ENCODE measurements around the gene LAIR2.
A peak's percentile ranks its signal among the peaks of the same experiment; 100 is the strongest.

Gene LAIR2

GRCh38 chr19:54517483-54517882 is 14.9 kb downstream of the LAIR2 start:
- DNase-seq: peak; percentile 44 to 52 (median 47)
- Mint-ChIP-seq H3K4me3 (no peak overlapping the region), H3K27me3 (peaks cover 53 to 77% of the 10 kb centered on the region in 2 donors)

DNA sequence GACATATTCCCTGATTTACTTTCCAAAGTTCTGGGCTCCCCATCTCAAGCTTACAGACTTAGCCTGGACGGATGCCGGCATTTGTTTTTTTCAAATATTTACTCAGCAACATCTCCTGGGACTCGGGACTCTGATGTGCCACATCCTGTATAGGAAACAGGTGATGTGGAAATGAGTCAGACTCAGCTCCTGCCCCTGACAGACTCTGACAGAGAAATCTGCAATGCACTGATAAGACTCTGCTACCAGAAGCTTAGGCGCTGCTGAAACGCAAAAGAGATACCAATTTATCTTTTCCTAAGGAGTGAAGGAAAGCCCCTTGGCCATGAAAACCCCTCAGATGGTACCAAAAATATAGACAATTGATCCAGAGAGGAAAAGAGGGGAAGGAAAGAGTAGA is 16.2 kb downstream of the LAIR2 start:
- Mint-ChIP-seq H3K27me3 (peaks cover 43 to 75% of the 10 kb centered on the region in 2 donors), H3K27ac (no peak overlapping the region), H3K4me1 (ENCODE audit: low read depth in 2 of 2) (peaks cover 27 to 37% of the 10 kb centered on the region in 2 donors), H3K36me3 (ENCODE audit: insufficient read depth) (no peaks in the 10 kb centered on the region), H3K9me3 (peaks cover 0 to 6% of the 10 kb centered on the region in 2 donors), H3K4me3 (peak overlapping the region in 1 of 2 donors; percentile 50)
- no peak for DNase-seq
- peak; percentile 43 for ATAC-seq (replicated peaks)

More at GRCh38 chr19:54517483-54517882, 14.9 kb downstream of the LAIR2 start:
- Mint-ChIP-seq H3K4me1 (ENCODE audit: low read depth in 2 of 2) (peaks cover 21 to 28% of the 10 kb centered on the region in 2 donors), H3K36me3 (ENCODE audit: insufficient read depth) (peaks cover 2% of the 10 kb centered on the region), H3K27ac (no peak overlapping the region), H3K9me3 (peaks cover 0 to 6% of the 10 kb centered on the region in 2 donors)
- ATAC-seq (replicated peaks): peak; percentile 64

GRCh38 chr19:54521022-54521859 is 18.6 kb downstream of the LAIR2 start:
- no peak overlapping the region for H3K27ac Mint-ChIP-seq
- no peak for DNase-seq
- peak overlapping the region; percentile 28 to 58 for H3K4me3 Mint-ChIP-seq
- H3K36me3 Mint-ChIP-seq (ENCODE audit: insufficient read depth): no peaks in the 10 kb centered on the region
- peaks cover 0 to 2% of the 10 kb centered on the region in 2 donors for H3K9me3 Mint-ChIP-seq
- no peak for ATAC-seq (replicated peaks)
- peaks cover 27 to 37% of the 10 kb centered on the region in 2 donors for H3K4me1 Mint-ChIP-seq (ENCODE audit: low read depth in 2 of 2)
- peaks cover 30 to 66% of the 10 kb centered on the region in 2 donors for H3K27me3 Mint-ChIP-seq

GRCh38 chr19:54521860-54522513 is 19.4 kb downstream of the LAIR2 start:
- H3K27me3 Mint-ChIP-seq: peaks cover 28 to 69% of the 10 kb centered on the region in 2 donors
- H3K27ac Mint-ChIP-seq: no peak overlapping the region
- H3K4me3 Mint-ChIP-seq: peak overlapping the region in 1 of 2 donors; percentile 47
- H3K9me3 Mint-ChIP-seq: peaks cover 0 to 2% of the 10 kb centered on the region in 2 donors
- H3K36me3 Mint-ChIP-seq (ENCODE audit: insufficient read depth): no peaks in the 10 kb centered on the region
- H3K4me1 Mint-ChIP-seq (ENCODE audit: low read depth in 2 of 2): peaks cover 27 to 37% of the 10 kb centered on the region in 2 donors
- ATAC-seq (replicated peaks): no peak
- DNase-seq: no peak

DNA sequence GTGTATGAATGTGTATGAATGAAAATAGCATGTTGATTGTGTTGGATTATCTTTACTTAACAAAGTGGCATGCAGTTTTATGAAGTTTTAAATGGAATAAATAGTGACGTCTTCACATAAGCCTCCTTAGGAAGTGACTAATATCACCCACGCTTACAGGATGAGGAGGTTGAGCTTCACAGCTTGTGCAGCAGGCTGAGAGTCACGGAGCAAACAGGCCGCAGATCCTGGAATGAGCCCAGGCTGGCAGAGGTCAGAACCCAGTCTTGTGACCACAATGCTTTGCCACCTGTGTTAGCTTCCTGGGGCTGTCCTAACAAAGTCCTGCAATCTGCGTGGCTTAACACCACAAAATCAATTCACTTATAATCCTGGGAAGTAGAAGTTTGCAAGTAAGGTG is 20.8 kb downstream of the LAIR2 start:
- ATAC-seq (replicated peaks): no peak
- H3K27ac Mint-ChIP-seq: no peak overlapping the region
- no peak overlapping the region for H3K4me3 Mint-ChIP-seq
- no peak for DNase-seq
- no peaks in the 10 kb centered on the region for H3K36me3 Mint-ChIP-seq (ENCODE audit: insufficient read depth)
- no peaks in the 10 kb centered on the region for H3K9me3 Mint-ChIP-seq
- H3K4me1 Mint-ChIP-seq (ENCODE audit: low read depth in 2 of 2): peaks cover 24 to 33% of the 10 kb centered on the region in 2 donors
- peaks cover 23 to 68% of the 10 kb centered on the region in 2 donors for H3K27me3 Mint-ChIP-seq

- no peak overlapping the region for H3K4me3 Mint-ChIP-seq
- no peak overlapping the region for H3K27ac Mint-ChIP-seq
- H3K4me1 Mint-ChIP-seq (ENCODE audit: low read depth in 2 of 2): peaks cover 26 to 36% of the 10 kb centered on the region in 2 donors
- peaks cover 22 to 65% of the 10 kb centered on the region in 2 donors for H3K27me3 Mint-ChIP-seq
- no peak for ATAC-seq (replicated peaks)
- no peaks in the 10 kb centered on the region for H3K9me3 Mint-ChIP-seq
- no peak for DNase-seq
- H3K36me3 Mint-ChIP-seq (ENCODE audit: insufficient read depth): no peaks in the 10 kb centered on the region
Measured at GRCh38 chr19:54525636-54526035, 23.0 kb downstream of the LAIR2 start.

- ATAC-seq (replicated peaks) (no peak), DNase-seq (no peak)
- Mint-ChIP-seq H3K4me3 (no peak overlapping the region), H3K27me3 (peaks cover 13 to 51% of the 10 kb centered on the region in 2 donors), H3K36me3 (ENCODE audit: insufficient read depth) (no peaks in the 10 kb centered on the region), H3K27ac (no peak overlapping the region), H3K4me1 (ENCODE audit: low read depth in 2 of 2) (peaks cover 18 to 29% of the 10 kb centered on the region in 2 donors), H3K9me3 (no peaks in the 10 kb centered on the region)
Measured at GRCh38 chr19:54526972-54527371, 24.3 kb downstream of the LAIR2 start.

- H3K36me3 Mint-ChIP-seq (ENCODE audit: insufficient read depth): peaks cover 4% of the 10 kb centered on the region
- H3K9me3 Mint-ChIP-seq: no peaks in the 10 kb centered on the region
- no peak for ATAC-seq (replicated peaks)
- peaks cover 27 to 37% of the 10 kb centered on the region in 2 donors for H3K4me1 Mint-ChIP-seq (ENCODE audit: low read depth in 2 of 2)
- DNase-seq: no peak
- H3K27me3 Mint-ChIP-seq: peaks cover 16 to 54% of the 10 kb centered on the region in 2 donors
- H3K4me3 Mint-ChIP-seq: no peak overlapping the region
- no peak overlapping the region for H3K27ac Mint-ChIP-seq
Measured at GRCh38 chr19:54530866-54531265, 28.2 kb downstream of the LAIR2 start.

DNA sequence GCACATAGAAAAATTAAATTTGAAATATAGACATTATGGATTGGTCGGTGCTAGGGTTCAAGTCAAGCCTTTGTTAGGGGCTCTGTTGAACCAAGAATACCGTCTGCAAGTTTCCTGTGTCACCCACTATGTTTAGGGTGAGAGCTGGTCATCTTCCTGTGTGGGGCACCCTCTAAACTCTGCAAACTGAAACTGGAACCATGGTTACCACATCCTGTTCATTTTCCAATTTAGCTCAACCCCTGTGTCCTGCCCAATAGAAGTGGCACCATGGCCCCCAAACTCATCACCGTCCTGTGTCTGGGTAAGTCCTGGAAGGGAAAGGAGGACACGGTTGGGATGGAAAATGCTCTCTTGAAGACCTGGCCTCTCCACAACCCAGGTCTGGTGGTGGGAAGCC is 29.9 kb downstream of the LAIR2 start:
- Mint-ChIP-seq H3K36me3 (ENCODE audit: insufficient read depth) (peaks cover 7% of the 10 kb centered on the region), H3K27ac (peak overlapping the region; percentile 67 to 87), H3K4me3 (peak overlapping the region; percentile 69 to 75), H3K27me3 (peaks cover 16 to 59% of the 10 kb centered on the region in 2 donors), H3K4me1 (ENCODE audit: low read depth in 2 of 2) (peaks cover 27 to 37% of the 10 kb centered on the region in 2 donors), H3K9me3 (no peaks in the 10 kb centered on the region)
- ATAC-seq (replicated peaks) (peak; percentile 98), DNase-seq (peak; percentile 26 to 32 (median 29))

- H3K4me3 Mint-ChIP-seq: peak overlapping the region; percentile 69 to 75
- H3K36me3 Mint-ChIP-seq (ENCODE audit: insufficient read depth): peaks cover 7% of the 10 kb centered on the region
- H3K9me3 Mint-ChIP-seq: no peaks in the 10 kb centered on the region
- no peak for DNase-seq
- no peak for ATAC-seq (replicated peaks)
- peaks cover 16 to 60% of the 10 kb centered on the region in 2 donors for H3K27me3 Mint-ChIP-seq
- H3K27ac Mint-ChIP-seq: peak overlapping the region in 1 of 2 donors; percentile 87
- peaks cover 27 to 37% of the 10 kb centered on the region in 2 donors for H3K4me1 Mint-ChIP-seq (ENCODE audit: low read depth in 2 of 2)
Measured at GRCh38 chr19:54533476-54533875, 30.8 kb downstream of the LAIR2 start.

GRCh38 chr19:54534156-54534555 is 31.5 kb downstream of the LAIR2 start:
- ATAC-seq (replicated peaks): no peak
- DNase-seq: no peak
- Mint-ChIP-seq H3K4me3 (peak overlapping the region; percentile 69 to 75), H3K27me3 (peaks cover 10 to 60% of the 10 kb centered on the region in 2 donors), H3K4me1 (ENCODE audit: low read depth in 2 of 2) (peaks cover 22 to 34% of the 10 kb centered on the region in 2 donors), H3K27ac (no peak overlapping the region), H3K9me3 (no peaks in the 10 kb centered on the region), H3K36me3 (ENCODE audit: insufficient read depth) (peaks cover 7% of the 10 kb centered on the region)

DNA sequence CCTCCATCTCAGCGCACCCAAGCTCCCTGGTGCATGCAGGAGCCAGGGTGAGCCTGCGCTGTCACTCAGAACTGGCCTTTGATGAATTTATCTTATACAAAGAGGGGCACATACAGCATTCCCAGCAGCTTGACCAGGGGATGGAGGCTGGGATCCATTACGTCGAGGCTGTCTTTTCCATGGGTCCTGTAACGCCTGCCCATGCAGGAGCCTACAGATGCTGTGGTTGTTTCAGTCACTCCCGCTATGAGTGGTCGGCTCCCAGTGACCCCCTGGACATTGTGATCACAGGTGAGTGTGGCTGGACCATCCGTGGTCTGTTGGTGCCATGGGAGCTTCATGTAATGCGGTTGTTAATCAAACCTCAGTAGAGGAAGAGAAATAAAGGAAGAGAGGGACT is 33.0 kb downstream of the LAIR2 start:
- no peak for DNase-seq
- Mint-ChIP-seq H3K4me1 (ENCODE audit: low read depth in 2 of 2) (peaks cover 21 to 31% of the 10 kb centered on the region in 2 donors), H3K4me3 (no peak overlapping the region), H3K27me3 (peaks cover 10 to 57% of the 10 kb centered on the region in 2 donors), H3K9me3 (no peaks in the 10 kb centered on the region), H3K27ac (no peak overlapping the region), H3K36me3 (ENCODE audit: insufficient read depth) (peaks cover 7% of the 10 kb centered on the region)
- ATAC-seq (replicated peaks): no peak

DNA sequence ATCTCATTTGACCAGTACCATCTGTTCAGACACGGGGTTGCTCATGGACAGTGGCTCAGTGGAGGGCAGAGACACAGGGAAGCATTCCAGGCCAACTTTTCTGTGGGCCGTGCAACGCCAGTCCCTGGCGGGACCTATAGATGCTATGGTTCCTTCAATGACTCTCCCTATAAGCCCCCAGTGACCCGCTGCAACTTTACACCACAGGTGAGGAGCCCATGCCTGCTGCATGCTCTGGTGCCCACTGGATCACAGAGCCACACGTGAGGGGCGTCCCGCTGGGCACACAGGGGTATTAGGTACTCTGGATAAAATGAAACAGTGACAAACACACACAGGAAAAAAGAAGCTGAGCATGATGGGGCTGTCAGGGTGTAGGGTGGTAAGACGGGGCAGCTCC is 34.3 kb downstream of the LAIR2 start:
- Mint-ChIP-seq H3K36me3 (ENCODE audit: insufficient read depth) (peaks cover 9% of the 10 kb centered on the region), H3K9me3 (no peaks in the 10 kb centered on the region), H3K4me3 (no peak overlapping the region), H3K27ac (no peak overlapping the region), H3K27me3 (peaks cover 10 to 57% of the 10 kb centered on the region in 2 donors), H3K4me1 (ENCODE audit: low read depth in 2 of 2) (peaks cover 19 to 26% of the 10 kb centered on the region in 2 donors)
- ATAC-seq (replicated peaks): no peak
- no peak for DNase-seq

All from effector memory CD8-positive, alpha-beta T cell (primary cell).